Germinal center (tissue), 1 donor: Measurements from ENCODE around the gene PACRG.

Source experiments
- DNase-seq: peaks from one replicate; pipeline ENCODE4 v3.0.0; 2012; ENCODE audit warnings: mixed read lengths, low spot score

The PACRG gene

GRCh38 chr6:163008626-163009025 is 280.9 kb downstream of the PACRG start:
- DNase-seq: no peak

- no peak for DNase-seq
Measured at GRCh38 chr6:163010145-163010544, 282.4 kb downstream of the PACRG start.

GRCh38 chr6:163014736-163015135 is 287.0 kb downstream of the PACRG start:
- no peak for DNase-seq

DNA sequence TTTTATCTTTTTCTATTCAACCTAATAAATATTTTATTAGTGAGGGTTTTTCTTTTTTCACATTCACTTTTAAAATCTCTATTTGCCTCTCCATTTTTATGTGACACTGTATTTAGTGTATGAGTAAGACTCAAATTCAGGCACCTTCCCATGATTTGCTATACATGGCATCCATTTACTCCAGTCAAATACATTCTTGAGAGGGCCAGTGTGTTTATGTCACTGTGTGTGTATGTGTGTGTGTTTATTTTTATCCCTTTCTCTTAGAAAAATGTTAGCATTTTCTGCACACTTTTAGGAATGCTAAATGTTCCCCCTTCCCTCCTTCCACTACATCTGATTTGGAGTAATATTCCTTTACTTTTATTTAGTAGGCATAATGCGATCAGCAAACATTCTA is 290.0 kb downstream of the PACRG start:
- no peak for DNase-seq

GRCh38 chr6:163019926-163020325 is 292.2 kb downstream of the PACRG start:
- DNase-seq: no peak

DNA sequence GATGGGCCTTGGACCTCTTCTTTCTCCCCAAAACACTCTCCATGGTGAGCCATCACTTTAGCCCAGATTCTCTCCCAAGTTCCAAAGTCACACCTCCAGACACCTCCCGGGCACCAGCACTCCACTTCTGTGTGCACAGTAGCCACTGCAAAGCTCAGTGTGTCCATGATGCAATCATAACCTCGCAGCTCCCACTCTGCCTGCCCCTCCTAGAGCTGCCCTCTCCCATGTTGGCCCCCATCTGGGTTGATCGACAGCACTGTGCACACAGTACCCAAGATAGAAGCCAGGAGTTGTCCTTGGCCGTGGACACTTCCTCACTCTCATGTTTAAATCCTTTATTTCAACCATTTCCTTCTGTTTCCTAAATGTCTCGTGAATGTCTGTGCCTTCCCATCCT is 293.3 kb downstream of the PACRG start:
- DNase-seq: no peak

- no peak for DNase-seq
Measured at GRCh38 chr6:163023700-163024099, 295.9 kb downstream of the PACRG start.

- no peak for DNase-seq
Measured at GRCh38 chr6:163026893-163027292, 299.1 kb downstream of the PACRG start.

DNA sequence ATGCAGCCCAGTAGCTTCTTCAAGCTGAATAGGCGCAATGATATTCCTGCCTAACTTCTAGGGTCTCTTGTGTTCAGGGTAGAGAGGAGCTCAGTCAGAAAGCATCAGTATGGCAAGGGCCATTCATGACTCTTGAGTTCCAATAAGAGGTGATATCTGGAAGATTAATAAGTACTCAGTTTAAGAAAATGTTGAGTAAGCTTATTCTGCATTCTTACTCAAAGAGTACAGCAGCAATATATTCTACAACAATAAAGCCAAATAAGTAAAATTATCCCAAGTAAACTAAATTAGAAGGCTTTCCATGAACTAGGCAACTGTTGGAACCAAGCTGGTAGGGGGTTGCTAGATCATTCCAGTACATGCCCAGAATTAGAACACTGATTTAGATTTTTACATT is 303.2 kb downstream of the PACRG start:
- no peak for DNase-seq

DNA sequence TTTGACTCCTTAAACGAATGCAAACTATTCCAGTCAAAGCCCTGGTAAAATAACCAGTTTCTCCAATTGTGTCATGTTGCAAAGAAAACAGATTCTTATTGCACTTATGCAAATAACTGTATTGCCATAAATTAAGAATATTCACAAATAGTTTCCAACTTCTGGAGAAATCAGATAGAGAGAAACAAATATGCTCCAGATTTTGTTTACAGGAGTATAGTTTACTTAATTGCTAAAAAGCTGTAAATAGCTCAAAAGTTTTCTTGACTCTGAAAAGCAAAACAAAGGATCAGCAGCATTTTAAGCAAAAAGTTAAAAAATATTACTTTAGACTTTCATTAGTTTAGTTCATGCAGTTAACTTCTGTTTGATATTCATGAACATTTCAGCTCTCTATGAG is 304.2 kb downstream of the PACRG start:
- DNase-seq: no peak

DNA sequence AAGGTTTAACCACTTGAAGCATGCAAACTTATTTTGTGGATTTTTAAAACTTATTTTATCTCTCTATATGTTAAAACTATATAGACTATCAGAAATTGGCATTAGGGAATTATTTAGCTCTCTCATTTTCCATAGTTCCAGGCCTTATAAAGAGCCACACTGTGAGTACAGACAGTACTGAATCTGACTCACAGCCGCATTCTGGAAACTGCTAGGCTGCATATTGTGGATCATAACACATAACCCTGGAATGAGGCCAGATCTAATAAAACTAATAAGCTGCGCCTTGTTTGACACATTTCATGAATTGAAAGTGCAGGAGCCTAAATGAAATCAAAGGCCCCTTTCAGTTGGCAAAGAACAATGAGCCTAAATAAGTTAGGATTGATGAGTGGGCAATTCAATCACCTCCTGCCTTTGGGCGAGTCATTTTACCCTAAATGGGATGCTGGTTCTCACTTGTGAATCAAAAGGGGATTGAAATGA is 308.4 kb downstream of the PACRG start:
- DNase-seq: no peak

GRCh38 chr6:163038317-163038716 is 310.5 kb downstream of the PACRG start:
- DNase-seq: no peak

- DNase-seq: no peak
Measured at GRCh38 chr6:163048345-163048744, 320.6 kb downstream of the PACRG start.

DNA sequence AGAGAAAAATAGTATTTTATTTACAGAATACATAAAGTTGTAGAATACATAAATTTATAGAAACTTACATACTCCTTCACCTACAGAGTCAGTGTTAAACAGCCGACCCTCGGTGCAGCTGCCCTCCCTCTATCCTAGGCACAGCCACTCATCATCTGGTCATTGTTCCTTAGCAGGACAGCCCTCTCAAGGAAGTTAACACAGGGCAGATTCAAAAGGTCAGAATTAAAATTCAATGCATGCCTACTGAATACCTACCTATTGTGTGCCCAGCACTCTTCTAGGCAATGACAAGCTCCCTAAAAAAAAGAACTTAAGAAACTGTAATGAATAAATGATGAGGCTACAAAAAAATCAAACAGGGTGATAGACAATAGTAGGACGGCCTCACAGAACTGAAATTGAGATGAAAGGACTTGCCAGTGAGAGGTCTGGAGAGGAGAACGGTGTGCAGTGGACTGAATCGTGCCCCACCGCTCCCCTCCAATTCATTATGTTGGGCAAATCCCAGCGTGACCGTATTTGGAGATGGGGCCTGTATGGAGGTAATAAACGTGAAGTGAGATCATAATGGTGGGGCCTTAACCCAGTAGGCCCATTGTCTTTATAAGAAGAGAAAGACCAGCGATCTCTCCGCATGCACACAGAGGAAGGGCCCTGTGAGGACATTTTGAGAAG is 326.0 kb downstream of the PACRG start:
- no peak for DNase-seq

DNA sequence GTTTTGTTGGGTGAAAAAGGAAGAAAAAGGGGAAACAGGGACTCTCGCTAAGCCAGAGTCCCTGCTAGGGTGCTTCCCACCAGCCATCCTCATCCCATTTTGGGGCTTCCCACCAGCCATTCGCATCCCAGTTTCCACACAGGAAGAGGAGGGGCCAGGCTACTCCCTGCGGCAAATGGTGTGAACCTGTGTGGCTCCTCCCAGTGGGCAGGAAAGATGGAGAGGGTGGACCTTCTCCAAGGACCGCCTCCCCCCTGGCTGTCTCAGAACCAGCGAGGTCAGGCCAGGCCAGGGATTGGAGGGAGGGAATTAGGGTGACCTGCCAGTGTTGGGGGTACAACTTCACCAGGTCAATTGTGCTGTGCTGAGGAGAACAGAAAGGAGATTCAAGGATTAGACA is 326.9 kb downstream of the PACRG start:
- no peak for DNase-seq

- no peak for DNase-seq
Measured at GRCh38 chr6:163057260-163057659, 329.5 kb downstream of the PACRG start.

DNA sequence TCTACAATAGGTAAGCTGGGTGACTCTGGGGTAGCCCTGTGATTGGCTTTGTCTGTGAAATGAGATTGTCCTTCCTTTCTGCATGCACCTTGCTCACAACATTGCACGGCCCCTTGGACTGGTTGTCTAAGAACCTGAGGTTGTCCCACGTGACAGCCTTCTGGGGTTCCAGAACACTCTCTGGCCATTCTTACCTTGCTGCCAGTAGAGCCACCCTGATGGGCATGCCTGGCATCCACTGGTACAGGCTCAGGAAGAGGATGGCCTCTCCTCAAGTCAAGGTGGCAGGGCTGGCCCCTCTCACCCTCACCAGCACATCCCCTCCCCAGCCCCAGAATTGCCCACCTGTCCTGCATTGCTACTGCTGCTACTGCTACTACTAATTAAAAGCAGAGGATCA is 335.0 kb downstream of the PACRG start:
- DNase-seq: no peak

- DNase-seq: no peak
Measured at GRCh38 chr6:163063561-163063960, 335.8 kb downstream of the PACRG start.

- DNase-seq: no peak
Measured at GRCh38 chr6:163064397-163064796, 336.6 kb downstream of the PACRG start.

DNA sequence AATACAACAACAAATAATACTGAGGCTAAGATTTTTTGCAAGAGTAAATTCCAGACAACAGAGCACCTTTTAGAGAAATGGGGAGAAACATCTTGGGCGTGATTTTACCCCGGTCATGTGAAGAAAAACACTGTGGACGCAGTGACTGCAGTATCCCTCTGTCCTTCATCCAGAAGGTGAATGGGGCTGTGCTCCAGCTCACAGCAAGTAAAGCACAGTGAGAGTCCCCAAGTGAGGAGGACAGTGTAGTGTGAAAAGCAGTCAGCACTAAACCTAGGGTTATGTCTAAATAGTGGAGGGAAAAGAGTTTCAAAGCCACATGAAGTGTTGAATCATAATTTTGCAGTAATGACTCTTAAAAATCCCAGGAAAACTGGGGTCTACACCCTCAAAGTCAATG is 338.4 kb downstream of the PACRG start:
- no peak for DNase-seq

GRCh38 chr6:163077134-163077533 is 349.4 kb downstream of the PACRG start:
- no peak for DNase-seq

DNA sequence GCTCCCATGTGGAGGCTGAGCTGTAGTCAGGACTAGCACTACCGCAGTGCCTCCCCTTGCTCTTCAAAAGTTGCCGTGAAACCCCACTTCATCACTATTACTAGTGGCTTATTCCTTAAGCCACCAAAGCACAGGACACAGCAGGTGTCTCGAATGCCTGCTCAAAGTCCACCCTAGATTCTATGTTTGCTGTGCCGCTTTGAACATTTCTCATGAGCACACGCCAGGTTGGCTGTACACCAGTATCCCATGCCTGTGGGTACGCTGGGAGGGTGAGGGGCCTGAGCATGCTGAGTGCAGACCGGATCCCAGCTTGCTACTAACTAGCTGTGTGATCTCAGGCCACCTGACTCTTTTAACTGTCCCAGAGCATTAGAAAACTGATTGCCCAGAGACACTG is 350.9 kb downstream of the PACRG start:
- DNase-seq: no peak

- DNase-seq: no peak
Measured at GRCh38 chr6:163080228-163080627, 352.5 kb downstream of the PACRG start.

DNA sequence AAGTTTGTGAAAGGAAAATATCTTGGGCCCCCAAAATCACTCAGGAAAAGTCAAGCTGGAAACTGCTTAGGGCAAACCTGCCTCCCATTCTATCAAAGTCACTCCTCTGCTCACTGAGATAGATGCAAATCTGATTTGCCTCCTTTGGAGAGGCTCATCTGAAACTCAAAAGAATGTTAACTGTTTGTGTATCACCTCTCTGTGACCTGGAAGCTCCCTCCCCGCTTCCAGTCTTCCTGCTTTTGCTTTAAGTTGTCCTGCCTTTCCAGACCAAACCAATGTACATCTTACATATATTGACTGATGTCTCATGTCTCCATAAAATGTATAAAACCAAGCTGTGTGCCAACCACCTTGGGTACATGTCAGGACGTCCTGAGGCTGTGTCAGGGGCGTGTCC is 355.4 kb downstream of the PACRG start:
- DNase-seq: no peak
